Tongue (tissue), 2 donors: Measurements from ENCODE around the gene ACAD10. TPM values are rescaled to one million over a fixed set of nuclear protein-coding genes. Genes with fewer than 3 reads are reported as not detected.
A peak's percentile ranks its signal among the peaks of the same experiment; 100 is the strongest.
"Not testable (repeated sequence)": the region's sequence is repeated elsewhere in the genome, so short reads cannot be mapped to it uniquely, and the experiment has no call there.

Experiments used
- DNase-seq: peaks from one replicate; pipeline ENCODE4 v3.0.0-alpha.2; 2015
- total RNA-seq: library from RNA; depleted of rRNA; stranded (reverse); fragments of >200 nt; gene quantifications from one replicate; pipeline ENCODE4 v1.2.3, GENCODE V29; 2014

ACAD10 gene
- total RNA-seq, 1 donor from 2014 or later = 21.2 TPM

GRCh38 chr12:111753144-111753881 lies 67.5 kb downstream of the ACAD10 start:
- DNase-seq = peak; percentile 60

- DNase-seq = no peak
Observed at GRCh38 chr12:111754671-111755070, 68.8 kb downstream of the ACAD10 start.

DNA sequence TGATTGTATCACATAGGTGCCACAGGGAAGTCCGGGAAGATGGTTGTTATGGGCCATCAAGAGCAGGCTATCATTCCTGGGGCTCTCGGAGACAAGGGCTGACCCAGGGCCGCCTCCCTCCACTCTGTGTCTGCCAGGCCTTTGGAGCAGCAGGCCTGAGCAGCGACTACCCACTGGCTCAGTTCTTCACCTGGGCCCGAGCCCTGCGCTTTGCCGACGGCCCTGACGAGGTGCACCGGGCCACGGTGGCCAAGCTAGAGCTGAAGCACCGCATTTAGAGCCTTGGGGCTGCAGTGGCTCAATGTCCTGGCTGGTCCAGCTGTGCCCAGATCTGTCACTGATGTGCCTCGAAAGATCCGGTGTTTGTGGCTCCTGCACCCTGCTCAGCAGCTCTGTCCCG lies 70.3 kb downstream of the ACAD10 start:
- DNase-seq = no peak

GRCh38 chr12:111756681-111757080 lies 70.8 kb downstream of the ACAD10 start:
- no peak for DNase-seq

DNA sequence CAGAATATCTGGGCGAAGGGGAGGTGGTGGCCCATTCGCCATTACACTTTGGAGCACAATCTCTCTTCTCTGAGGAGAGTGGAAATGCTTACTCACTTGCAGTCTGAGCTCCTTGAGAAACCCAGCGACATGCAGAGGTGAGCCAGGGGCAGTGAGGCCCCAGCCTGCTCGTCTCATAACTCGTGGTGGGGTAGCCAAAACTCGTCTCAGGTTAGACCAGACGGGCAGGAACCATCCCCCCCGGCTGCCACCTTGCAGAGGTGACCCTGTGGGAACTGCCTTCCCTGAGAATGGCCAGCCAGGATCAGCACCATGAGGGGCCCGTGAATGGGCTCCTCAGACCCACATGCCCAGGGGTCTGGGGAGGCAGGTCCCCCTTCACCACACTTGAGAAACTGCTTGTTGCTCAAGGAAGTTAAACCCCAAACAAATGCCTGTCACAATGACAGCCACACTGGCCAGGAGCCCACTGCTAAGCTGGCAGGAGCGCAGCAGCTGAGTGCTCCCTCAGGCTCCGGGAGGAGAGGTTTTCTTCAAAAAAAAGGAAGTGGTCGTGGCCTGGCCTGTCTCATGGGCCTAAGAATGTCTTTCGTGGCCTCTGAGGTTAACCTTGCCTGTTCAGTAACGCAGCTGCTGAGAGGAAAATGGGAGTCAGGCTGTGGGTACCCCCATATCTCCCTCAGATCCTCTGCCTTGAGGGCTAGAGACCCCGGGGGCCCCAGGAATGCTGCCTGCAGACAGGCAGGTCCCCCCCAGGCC lies 71.7 kb downstream of the ACAD10 start:
- peak; percentile 32 for DNase-seq

- DNase-seq = no peak
Observed at GRCh38 chr12:111758120-111758561, 72.3 kb downstream of the ACAD10 start.

DNA sequence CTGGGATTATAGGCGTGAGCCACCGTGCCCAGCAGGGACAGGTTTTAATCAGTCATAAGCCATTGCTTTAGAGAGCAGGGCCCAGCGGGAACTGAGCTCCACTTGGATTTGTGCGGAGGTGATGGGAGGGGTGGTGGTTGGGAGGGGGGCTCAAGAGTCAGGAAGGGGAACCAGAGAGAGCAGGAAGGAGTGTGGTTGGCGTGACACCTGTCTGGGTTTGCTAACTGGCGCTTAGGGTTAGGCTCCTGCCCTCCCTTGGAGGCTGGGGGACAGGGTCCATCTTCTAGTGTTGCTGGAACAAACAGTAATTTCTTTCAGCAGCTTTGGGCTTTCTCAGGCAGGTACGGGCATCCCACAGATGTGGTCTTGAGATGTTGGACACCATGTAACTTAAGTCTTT lies 73.4 kb downstream of the ACAD10 start:
- DNase-seq = no peak

- peak; percentile 26 for DNase-seq
Observed at GRCh38 chr12:111759991-111760390, 74.1 kb downstream of the ACAD10 start.

- DNase-seq = no peak
Observed at GRCh38 chr12:111761099-111761498, 75.2 kb downstream of the ACAD10 start.

DNA sequence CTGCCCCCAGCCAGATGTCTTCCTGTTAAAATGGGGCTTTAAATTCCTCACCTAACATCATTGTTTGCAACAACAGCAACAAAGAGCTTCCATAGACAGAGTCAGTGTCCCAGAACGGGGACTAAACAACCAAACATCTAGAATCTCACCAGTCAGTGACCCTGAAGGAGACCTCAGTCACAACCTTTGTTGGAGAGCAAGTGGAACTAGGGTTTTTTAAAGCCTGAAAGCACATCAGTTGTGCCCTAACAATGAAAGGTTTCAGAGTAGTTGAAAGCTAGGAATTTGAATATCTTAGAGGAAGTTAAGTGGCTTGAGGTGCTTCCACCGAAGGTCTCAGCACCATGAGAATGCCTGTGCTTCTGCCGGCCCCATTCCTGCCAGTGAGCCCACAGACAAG lies 75.9 kb downstream of the ACAD10 start:
- DNase-seq = no peak

DNA sequence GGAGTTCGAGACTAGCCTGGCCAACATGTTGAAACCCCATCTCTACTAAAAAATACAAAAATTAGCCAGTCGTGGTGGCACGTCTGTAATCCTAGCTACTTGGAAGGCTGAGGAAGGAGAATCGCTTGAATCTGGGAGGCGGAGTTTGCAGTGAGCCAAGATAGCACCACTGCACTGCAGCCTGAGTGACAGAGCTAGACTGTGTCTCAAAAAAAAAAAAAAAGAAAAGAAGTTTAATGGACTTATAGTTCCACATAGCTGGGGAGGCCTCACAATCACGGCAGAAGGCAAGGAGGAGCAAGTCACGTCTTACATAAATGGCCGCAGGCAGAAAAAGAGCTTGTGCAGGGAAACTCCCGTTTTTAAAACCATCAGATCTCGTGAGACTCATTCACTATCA lies 77.7 kb downstream of the ACAD10 start:
- DNase-seq = not testable (repeated sequence)

- no peak for DNase-seq
Observed at GRCh38 chr12:111764120-111764821, 78.4 kb downstream of the ACAD10 start.

DNA sequence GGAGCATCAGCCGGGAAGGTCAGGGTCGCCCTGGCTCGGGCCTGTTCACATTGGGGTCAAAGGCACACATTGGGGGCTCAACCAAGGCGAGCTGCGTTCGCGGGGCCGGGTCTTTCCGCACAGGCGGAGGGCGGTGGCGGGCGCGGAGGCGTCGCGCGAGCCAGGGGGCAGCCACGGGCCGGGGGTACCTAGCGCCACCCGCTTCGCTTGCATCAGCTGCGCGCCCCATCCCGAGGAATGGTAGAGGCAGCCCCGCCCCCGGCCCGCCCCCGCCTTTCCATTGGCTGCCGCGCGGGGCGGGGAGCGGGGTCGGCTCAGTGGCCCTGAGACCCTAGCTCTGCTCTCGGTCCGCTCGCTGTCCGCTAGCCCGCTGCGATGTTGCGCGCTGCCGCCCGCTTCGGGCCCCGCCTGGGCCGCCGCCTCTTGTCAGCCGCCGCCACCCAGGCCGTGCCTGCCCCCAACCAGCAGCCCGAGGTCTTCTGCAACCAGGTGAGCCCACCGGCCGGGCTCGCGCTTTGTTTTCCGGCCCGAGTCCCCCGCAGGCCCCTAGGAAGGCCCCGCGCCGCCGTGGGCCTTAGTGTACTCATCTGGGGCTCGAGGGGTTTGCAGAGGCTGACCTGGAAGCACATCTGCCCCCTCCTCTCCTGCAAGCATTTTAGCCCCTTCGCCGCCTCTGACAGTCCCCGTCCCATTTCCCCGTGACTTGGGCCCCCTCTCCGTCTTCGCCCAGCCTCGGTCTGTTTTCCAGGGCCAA lies 80.9 kb downstream of the ACAD10 start, which contains the start of gene ALDH2:
ALDH2 (plus strand) TSS at position 326 of the 754 bp plus-strand sequence; CDS start at position 376, 50 bp downstream.
- peak; percentile 86 for DNase-seq

GRCh38 chr12:111767362-111768158 lies 81.7 kb downstream of the ACAD10 start:
- no peak for DNase-seq

DNA sequence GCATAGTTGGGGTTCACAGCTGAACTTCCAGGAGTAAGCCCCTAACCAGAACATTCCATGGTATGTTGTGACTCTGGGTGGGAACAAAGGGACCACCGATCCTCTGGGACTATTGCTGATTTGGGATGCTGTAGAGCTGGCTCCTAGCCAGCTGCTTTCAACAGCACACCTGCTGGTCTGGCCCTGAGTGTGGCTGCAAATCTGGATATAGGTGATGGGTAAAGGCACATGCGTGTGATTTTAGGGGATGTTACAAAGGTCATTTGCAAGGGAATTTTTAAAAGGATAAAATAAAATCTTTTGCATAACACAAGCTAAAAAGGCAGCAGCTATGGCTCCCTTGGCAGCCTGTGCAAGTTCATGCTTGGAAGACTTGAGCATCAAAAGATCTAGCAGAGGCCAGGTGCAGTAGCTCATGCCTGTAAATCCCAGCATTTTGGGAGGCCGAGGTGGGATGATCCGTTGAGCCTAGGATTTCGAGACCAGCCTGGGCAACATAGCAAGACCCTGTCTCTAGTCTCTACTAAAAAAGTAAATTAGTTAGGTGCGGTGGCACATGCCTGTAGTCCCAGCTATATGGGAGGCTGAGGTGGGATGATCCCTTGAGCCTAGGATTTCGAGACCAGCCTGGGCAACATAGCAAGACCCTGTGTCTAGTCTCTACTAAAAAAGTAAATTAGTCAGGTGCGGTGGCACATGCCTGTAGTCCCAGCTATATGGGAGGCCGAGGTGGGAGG lies 82.5 kb downstream of the ACAD10 start:
- no peak for DNase-seq

GRCh38 chr12:111769599-111769998 lies 83.7 kb downstream of the ACAD10 start:
- no peak for DNase-seq

DNA sequence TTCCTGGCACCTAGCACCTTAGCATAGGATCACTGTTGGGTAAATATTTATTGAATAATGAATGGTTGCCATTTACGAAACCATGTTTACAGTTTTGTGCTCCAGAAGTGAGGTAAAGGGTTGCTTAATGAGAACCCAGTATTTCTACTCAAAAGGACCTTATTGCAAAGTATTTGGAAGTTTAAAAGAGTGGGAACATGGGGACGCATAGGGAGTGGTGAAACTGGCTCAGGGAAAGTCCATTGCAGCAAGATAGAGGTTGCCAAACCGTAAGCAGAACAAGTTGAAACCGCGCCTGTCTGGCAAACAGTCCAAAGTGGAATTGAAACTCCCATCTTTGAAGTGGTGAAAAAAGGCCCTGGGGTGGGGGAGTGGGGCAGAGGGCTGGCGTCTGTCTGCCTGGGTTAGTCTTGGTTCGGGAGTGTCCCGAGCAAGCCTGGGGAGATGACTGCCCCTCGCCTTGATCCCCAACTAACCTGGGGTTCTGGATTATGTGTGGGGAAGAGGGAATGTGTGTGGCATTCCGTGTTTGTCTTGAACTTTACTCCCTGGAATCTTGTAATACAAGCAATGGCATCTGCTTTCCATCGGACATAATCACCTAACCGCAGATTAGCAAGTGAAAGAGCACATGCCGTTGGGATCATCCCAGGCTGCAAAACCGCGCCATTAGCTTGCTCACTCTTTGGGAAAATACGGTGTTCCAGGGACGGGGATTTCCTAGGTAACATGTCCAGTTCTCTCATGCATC lies 88.1 kb downstream of the ACAD10 start:
- peak; percentile 60 for DNase-seq

DNA sequence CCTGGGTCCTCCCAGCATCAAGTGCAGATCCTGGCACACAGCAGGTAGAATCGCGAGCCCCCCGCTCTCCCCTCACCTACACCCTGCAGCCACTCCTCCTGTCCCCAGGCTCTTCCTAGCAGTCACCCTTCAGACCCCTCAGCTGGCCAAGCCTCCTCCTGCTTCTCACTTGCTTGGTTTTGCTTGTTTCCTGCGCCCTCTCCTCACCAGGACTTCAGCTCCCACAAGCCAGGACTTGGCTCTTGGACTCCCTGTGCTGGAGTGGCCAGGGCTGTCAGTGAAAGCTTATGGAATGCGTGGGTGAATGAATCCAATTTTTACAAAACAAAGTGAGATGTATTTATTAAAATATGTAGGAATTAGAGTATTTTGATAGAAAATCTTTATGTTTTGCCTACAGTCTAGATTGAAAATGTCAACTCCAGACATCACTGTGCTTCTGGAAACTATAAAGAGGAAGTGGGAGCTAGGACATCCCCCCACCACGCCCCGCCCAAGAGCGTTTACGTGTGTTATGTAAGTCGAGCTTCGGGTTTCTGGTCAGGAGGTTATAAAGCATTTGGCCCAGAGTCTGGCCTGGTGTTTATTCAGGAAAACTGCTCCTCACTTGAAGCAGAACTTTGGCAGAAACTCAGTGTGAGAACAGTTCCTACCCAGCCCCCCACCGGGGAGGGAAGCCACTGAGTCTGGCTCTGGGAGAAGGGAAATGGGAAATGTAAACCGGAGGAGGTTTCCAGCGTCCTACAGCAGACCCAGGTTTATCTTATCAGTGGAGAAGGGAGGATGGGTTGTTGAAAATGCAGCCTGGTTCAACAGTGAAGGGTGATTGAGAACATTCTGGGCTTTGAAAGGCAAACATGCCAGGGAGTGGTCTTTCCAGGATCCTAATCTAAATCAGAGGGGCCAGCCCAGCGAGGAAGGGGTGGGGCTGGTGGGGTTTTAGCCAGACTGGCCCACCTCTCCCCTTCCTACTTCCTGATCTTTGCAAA lies 89.6 kb downstream of the ACAD10 start:
- peak; percentile 92 for DNase-seq
